ENCODE data around the gene SCARF2. TPM values are rescaled to one million over a fixed set of nuclear protein-coding genes. Genes with fewer than 3 reads are reported as not detected.

Gene SCARF2
- total and polyA plus RNA-seq, 2 of the 8 experiments (the other 6 are each of a cell fraction or from before 2014, with no cell fraction given) = 4.2 to 9.8 TPM

DNA sequence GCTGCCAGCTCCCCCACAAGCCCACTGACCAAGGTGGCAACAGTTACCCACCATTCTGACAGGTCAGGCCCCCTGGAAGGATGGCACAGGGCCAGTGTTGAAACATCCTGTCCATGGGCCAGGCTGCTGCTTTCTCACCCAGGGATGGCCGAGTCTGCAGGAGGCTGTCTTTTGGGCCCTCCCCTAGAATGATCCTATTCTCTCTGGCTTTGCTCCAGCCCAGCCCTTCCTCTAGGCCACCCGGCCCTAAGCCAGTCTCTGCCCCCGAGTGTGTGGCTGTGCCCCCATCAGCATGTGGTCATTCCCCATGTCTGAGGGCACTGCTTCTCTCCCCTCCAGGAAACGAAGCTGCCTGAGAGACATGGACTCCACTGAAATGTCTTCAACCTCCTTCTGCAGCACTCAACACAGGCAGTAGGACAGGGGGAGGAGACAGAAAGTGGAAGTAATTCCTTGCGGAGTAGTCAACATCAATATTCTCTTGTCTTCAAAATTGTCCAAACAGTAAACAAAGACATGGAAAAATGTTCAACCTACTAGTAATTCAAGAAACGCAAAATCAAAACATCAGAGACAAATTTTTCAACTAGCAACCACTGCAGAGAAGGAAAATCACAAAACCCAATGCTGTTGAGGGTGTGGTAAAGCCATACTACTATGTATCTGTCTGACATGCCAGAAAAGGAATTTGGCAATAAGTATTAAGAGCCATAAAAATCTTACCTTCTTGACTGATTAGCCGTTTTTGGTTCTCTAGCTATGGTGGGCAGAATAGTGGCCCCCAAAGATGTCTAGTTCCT, 5.1 kb upstream of the SCARF2 start:
- Histone ChIP-seq H3K4ac (replicated peaks; ENCODE audit: insufficient read length, low read depth, low read length) (no peak overlapping the region), H2BK12ac (ENCODE audit: low read depth, low read length) (no peak overlapping the region), H2AK5ac (ENCODE audit: low read depth, low read length) (no peak overlapping the region), H3K79me1 (ENCODE audit: low read depth, low read length) (no peaks in the 10 kb centered on the region; the same call in 1 of the 2 replicates), H4K5ac (ENCODE audit: insufficient read length, low read depth, low read length) (no peak overlapping the region), H3K4me3 (ENCODE audit: extremely low read depth in 1 of 4, insufficient read depth in 2 of 4, low read depth in 3 of 4, low read length in 4 of 4) (no peak overlapping the region), H3K9me3 (ENCODE audit: insufficient read depth in 2 of 2, low read depth in 1 of 2, low read length in 1 of 2) (no peaks in the 10 kb centered on the region), H3K23ac (ENCODE audit: insufficient read length) (no peak overlapping the region), H3K79me2 (ENCODE audit: control insufficient read depth in 1 of 2, insufficient read depth in 2 of 2, low read length in 2 of 2) (no peaks in the 10 kb centered on the region), H3K27ac (ENCODE audit: low read depth, low read length) (no peak overlapping the region), H4K91ac (replicated peaks; ENCODE audit: insufficient read length, low read length) (no peak overlapping the region), H2BK20ac (ENCODE audit: low read length) (no peak overlapping the region), H3K56ac (replicated peaks; ENCODE audit: insufficient read length, low read depth, low read length) (no peak overlapping the region), H3K4me1 (replicated peaks in 1 of 4; ENCODE audit: control insufficient read depth in 3 of 4, insufficient read depth in 4 of 4, low read length in 3 of 4) (peaks cover 0 to 12% (median 6%) of the 10 kb centered on the region in 4 experiments; a peak in 5 of 7 replicates), H3K23me2 (ENCODE audit: low read depth, low read length) (peaks cover 4% of the 10 kb centered on the region; the same call in 1 of the 2 replicates), H2BK5ac (ENCODE audit: low read depth, low read length) (no peak overlapping the region), H3K36me3 (ENCODE audit: control insufficient read depth in 2 of 4, insufficient read depth in 4 of 4, low read length in 3 of 4) (no peaks in the 10 kb centered on the region), H3K18ac (ENCODE audit: extremely low read depth, low read length) (no peak overlapping the region), H2BK15ac (ENCODE audit: low read length) (no peak overlapping the region), H3K4me2 (ENCODE audit: insufficient read depth in 1 of 2, low read depth in 2 of 2, low read length in 2 of 2) (no peak overlapping the region), H2AFZ (ENCODE audit: low read length) (no peak overlapping the region), H4K8ac (ENCODE audit: extremely low read depth, insufficient read depth, low read length) (no peak overlapping the region; the same call in 1 of the 2 replicates), H3K14ac (ENCODE audit: insufficient read length) (no peak overlapping the region), H4K20me1 (replicated peaks in 1 of 2; ENCODE audit: control insufficient read depth in 1 of 2, insufficient read depth in 2 of 2, low read length in 2 of 2) (peaks cover 0 to 4% of the 10 kb centered on the region in 2 experiments), H3K9ac (replicated peaks in 1 of 4; ENCODE audit: extremely low read depth in 1 of 4, low read depth in 3 of 4, low read length in 3 of 4) (no peak overlapping the region), H2BK120ac (replicated peaks; ENCODE audit: low read depth, low read length) (no peak overlapping the region), H3K27me3 (replicated peaks in 1 of 4; ENCODE audit: control insufficient read depth in 3 of 4, extremely low read depth in 1 of 4, insufficient read depth in 3 of 4, low read length in 3 of 4) (peaks cover 0 to 17% (median 15%) of the 10 kb centered on the region in 4 experiments; a peak in 6 of 7 replicates)
- ChIA-PET CTCF (ENCODE audit: partially characterized antibody) (interaction anchor here (1.3 kb wide), 1 partner anchor 41 kb away, joined by 4 read pairs; no protein-coding TSS in a partner anchor), POLR2A (ENCODE audit: partially characterized antibody) (no interaction called here)
- DNase-seq (ENCODE audit: low read depth in 1 of 2, low spot score in 2 of 2) (no peak), FAIRE-seq (no peak)
- WGBS, 2 experiments (ENCODE audit: extremely low coverage in 1 of 2, insufficient coverage in 1 of 2, insufficient read length in 1 of 2, insufficient replicate concordance in 2 of 2, low coverage in 1 of 2, low lambda C conversion rate in 2 of 2, missing lambda C conversion rate in 1 of 2) = 91% methylated on average over 7 of the region's 7 CpGs; no CpG with 5 or more reads in 1 of the 2 experiments
- TF ChIP-seq JUND (IDR thresholded peaks at IDR 0.05; ENCODE audit: low read length) = no peak
